Spinal cord (tissue), 10 donors: ENCODE measurements around the gene WNT5A. TPM values are rescaled to one million over a fixed set of nuclear protein-coding genes. Genes with fewer than 3 reads are reported as not detected.

Source experiments
- DNase-seq, 6 donors: peaks; one replicate each; pipeline versions ENCODE4 v3.0.0 to v3.0.0-alpha.2; 2013 to 2015; ENCODE audit warnings: low spot score in 6 of 6, low read depth in 4 of 6
- H3K27ac ChIP-seq: one replicate; pipeline ENCODE4 v1.5.1; 2013; ENCODE audit warnings: low read depth, low read length, control low read depth
- H3K27me3 ChIP-seq: one replicate; pipeline ENCODE4 v1.6.1; 2013; ENCODE audit warnings: low read length; ENCODE audit not compliant: control insufficient read depth, insufficient read depth
- H3K36me3 ChIP-seq: one replicate; pipeline ENCODE4 v1.6.1; 2013; ENCODE audit warnings: low read length; ENCODE audit not compliant: control insufficient read depth, insufficient read depth
- H3K4me1 ChIP-seq: one replicate; pipeline ENCODE4 v1.6.1; 2013; ENCODE audit warnings: low read length; ENCODE audit not compliant: control insufficient read depth, insufficient read depth
- H3K4me3 ChIP-seq: one replicate; pipeline ENCODE4 v1.5.1; 2013; ENCODE audit warnings: low read depth, low read length, control low read depth
- H3K9me3 ChIP-seq: one replicate; pipeline ENCODE4 v1.6.1; 2013; ENCODE audit warnings: low read length; ENCODE audit not compliant: control insufficient read depth, insufficient read depth
- WGBS: methylation state at CpG from one replicate; pipeline ENCODE4 v1.1.5; 2013; ENCODE audit warnings: missing lambda C conversion rate; ENCODE audit not compliant: insufficient coverage; 5-methylcytosine and 5-hydroxymethylcytosine counted together
- polyA plus RNA-seq, 2 donors: library from polyadenylated mRNA; unstranded; fragments of 120-200 nt; gene quantifications; one replicate each; pipeline ENCODE4 v1.2.1, GENCODE V29; 2013; ENCODE audit not compliant: insufficient read length in 2 of 2
- total RNA-seq, 2 donors: library from RNA; depleted of rRNA in 1 of 2; stranded (reverse); fragments of 120-200 nt in 1 of 2; fragments of >200 nt in 1 of 2; gene quantifications; one replicate each; pipeline versions ENCODE4 v1.2.3 to v1.2.4, GENCODE V29; 2013 to 2014
- donor health status: healthy.

The WNT5A gene
- total and polyA plus RNA-seq, 4 donors = 12.9 to 25.0 (median 18.1) TPM

GRCh38 chr3:55473788-55474187, 13.3 kb downstream of the WNT5A start:
- WGBS = 94% methylated on average over 5 of the region's 6 CpGs
- DNase-seq = no peak

DNA sequence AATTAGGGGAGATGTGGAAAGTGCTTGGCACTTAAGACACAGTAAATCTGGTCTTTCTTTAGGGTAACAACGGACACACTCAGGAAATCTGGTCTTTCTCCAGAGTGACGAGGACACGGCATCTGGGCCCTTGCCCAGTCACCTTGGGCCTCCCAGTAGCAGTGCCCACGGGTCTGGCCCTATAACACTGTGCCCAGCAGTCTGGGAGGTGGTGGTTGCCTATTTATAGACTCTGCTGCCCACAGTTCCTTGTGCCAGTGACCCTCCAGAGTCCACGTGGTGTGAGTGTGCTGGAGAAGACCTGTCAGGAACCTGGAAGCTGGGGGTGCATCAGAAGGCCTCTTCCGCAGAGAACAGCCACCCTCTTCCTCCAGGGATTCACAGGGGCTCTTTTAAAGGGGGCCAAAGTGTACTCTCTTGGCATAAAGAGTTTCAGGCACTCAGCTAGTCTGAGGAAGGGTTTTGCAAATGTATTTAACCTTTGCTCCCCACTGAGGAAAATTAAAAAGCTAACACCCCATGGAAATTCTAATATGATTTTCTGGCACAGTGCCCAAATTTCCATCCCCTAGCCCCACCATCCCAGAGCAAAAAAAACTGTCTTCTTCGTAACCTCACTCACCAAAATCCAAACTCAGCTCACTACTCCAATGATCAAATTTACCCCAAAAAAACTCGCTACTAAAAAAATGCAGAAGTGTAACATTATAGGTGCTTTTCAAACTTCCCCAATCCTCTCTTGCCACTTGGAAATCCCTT, 15.4 kb downstream of the WNT5A start:
- Histone ChIP-seq H3K36me3 (peaks cover 15% of the 10 kb centered on the region), H3K27ac (no peak overlapping the region)
- WGBS = 53% methylated on average over 6 of the region's 8 CpGs

More at GRCh38 chr3:55473788-55474187, 13.3 kb downstream of the WNT5A start:
- Histone ChIP-seq H3K27me3 (no peaks in the 10 kb centered on the region), H3K4me3 (no peak overlapping the region), H3K9me3 (no peaks in the 10 kb centered on the region), H3K4me1 (peaks cover 19% of the 10 kb centered on the region), H3K27ac (peak overlapping the region; percentile 1), H3K36me3 (peaks cover 15% of the 10 kb centered on the region)

DNA sequence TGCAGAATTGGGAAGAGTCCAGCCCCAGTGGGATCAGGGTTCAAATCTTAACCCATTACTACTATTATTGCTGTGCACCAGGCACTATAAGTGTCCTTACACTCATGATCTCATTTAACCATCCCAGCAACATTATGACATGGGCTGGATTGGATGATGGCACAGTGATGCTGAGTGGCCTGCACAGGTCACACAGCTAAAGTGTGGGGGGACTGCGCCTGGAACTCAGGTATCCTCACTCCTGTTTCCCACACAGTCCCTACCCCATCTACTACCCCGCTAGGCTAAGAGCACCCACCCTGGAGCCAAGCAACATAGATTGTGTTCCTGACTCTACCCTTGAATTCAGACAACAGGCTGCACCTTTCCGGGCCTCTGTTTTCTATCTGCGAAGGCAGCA, 16.0 kb downstream of the WNT5A start:
- no peak for DNase-seq
- WGBS = 80% methylated on average over 1 of the region's 4 CpGs
- Histone ChIP-seq H3K4me1 (peaks cover 19% of the 10 kb centered on the region), H3K4me3 (no peak overlapping the region), H3K27ac (no peak overlapping the region), H3K36me3 (peaks cover 15% of the 10 kb centered on the region), H3K9me3 (no peaks in the 10 kb centered on the region), H3K27me3 (no peaks in the 10 kb centered on the region)

More for the DNA sequence above, 15.4 kb downstream of the WNT5A start:
- Histone ChIP-seq H3K27me3 (no peaks in the 10 kb centered on the region), H3K9me3 (no peaks in the 10 kb centered on the region), H3K4me3 (no peak overlapping the region), H3K4me1 (peaks cover 19% of the 10 kb centered on the region)
- DNase-seq = no peak

DNA sequence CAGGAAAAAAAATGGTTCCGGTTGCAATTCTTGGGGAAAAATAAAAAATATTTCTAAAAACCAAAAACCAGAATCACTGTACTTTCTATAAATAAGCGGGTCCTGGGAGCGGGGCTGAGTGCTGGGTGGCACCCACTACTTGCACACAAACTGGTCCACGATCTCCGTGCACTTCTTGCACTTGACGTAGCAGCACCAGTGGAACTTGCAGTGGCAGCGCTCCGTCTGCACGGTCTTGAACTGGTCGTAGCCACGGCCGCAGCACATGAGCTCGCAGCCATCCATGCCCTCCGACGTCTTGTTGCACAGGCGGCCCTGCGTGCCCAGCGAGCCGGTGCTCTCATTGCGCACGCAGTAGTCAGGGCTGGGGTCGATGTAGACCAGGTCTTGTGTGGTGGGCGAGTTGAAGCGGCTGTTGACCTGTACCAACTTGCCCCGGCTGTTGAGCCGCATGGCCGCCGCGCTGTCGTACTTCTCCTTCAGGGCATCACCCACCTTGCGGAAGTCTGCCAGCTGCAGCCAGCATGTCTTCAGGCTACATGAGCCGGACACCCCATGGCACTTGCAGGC, 17.1 kb downstream of the WNT5A start:
- H3K4me3 ChIP-seq = no peak overlapping the region
- no peak overlapping the region for H3K27ac ChIP-seq
- no peaks in the 10 kb centered on the region for H3K27me3 ChIP-seq
- H3K9me3 ChIP-seq = no peaks in the 10 kb centered on the region
- H3K4me1 ChIP-seq = peaks cover 16% of the 10 kb centered on the region
- H3K36me3 ChIP-seq = peaks cover 15% of the 10 kb centered on the region
- 95% methylated on average over 31 of the region's 32 CpGs for WGBS
- DNase-seq = no peak

- Histone ChIP-seq H3K9me3 (no peaks in the 10 kb centered on the region), H3K27me3 (no peaks in the 10 kb centered on the region), H3K27ac (no peak overlapping the region), H3K4me1 (peaks cover 6% of the 10 kb centered on the region), H3K4me3 (no peak overlapping the region), H3K36me3 (peaks cover 6% of the 10 kb centered on the region)
- DNase-seq = no peak
- WGBS = 67% methylated on average over 2 of the region's 5 CpGs
Measured at GRCh38 chr3:55468251-55468650, 18.9 kb downstream of the WNT5A start.

DNA sequence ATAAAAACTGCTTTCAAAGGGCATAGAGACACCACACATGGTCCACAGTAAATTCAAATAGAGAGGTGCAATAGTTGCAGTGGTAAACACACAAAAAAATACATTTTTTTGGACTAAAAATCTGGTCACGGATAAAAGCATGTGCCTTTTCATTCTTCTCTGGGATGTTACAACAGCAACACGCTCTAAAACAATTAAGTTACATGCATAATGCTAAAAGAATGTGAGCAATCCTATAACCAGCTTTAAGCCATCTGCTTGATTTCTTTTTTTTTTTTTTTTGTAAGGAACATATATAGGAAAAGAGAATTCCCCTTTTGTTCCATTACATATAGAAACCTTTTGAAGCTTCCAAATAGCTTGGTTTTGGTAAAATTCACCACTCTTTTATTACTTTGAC, 20.0 kb downstream of the WNT5A start:
- no peak overlapping the region for H3K4me3 ChIP-seq
- WGBS = no CpG with 5 or more reads among the region's 2 CpGs
- H3K36me3 ChIP-seq = peaks cover 6% of the 10 kb centered on the region
- no peaks in the 10 kb centered on the region for H3K27me3 ChIP-seq
- no peaks in the 10 kb centered on the region for H3K9me3 ChIP-seq
- no peak for DNase-seq
- no peak overlapping the region for H3K27ac ChIP-seq
- peaks cover 6% of the 10 kb centered on the region for H3K4me1 ChIP-seq

GRCh38 chr3:55466526-55466925, 20.6 kb downstream of the WNT5A start:
- Histone ChIP-seq H3K36me3 (peaks cover 6% of the 10 kb centered on the region), H3K27ac (no peak overlapping the region), H3K4me1 (peaks cover 3% of the 10 kb centered on the region), H3K27me3 (no peaks in the 10 kb centered on the region), H3K9me3 (no peaks in the 10 kb centered on the region), H3K4me3 (no peak overlapping the region)
- DNase-seq = no peak
- WGBS = no CpG with 5 or more reads among the region's 3 CpGs

DNA sequence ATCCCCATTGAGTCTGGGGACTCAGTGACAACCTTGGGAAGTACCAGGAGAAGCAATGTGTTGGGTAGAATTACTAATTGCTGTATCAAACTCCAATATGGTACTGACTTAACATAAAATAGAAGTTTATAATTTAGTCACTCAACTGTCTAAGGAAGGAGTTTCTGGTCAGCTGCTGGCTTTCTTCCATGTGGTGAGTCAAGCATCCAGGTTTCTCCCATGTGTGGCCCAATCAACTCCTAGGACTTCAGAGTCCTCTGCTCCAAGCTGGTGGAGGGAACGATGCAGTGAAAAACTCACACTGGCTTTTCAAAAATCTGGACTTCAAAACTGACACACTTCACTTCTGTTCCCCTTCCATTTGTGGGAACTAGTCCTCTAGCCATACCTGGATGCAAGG, 25.2 kb downstream of the WNT5A start:
- H3K4me3 ChIP-seq = no peak overlapping the region
- WGBS = no CpG with 5 or more reads among the region's 1 CpG
- no peaks in the 10 kb centered on the region for H3K9me3 ChIP-seq
- H3K27ac ChIP-seq = no peak overlapping the region
- H3K4me1 ChIP-seq = no peaks in the 10 kb centered on the region
- H3K36me3 ChIP-seq = no peaks in the 10 kb centered on the region
- no peaks in the 10 kb centered on the region for H3K27me3 ChIP-seq
- DNase-seq = no peak

GRCh38 chr3:55459838-55460237, 27.3 kb downstream of the WNT5A start:
- H3K4me3 ChIP-seq = no peak overlapping the region
- no peaks in the 10 kb centered on the region for H3K36me3 ChIP-seq
- peaks cover 8% of the 10 kb centered on the region for H3K4me1 ChIP-seq
- H3K27me3 ChIP-seq = no peaks in the 10 kb centered on the region
- no peak for DNase-seq
- no peaks in the 10 kb centered on the region for H3K9me3 ChIP-seq
- H3K27ac ChIP-seq = no peak overlapping the region

DNA sequence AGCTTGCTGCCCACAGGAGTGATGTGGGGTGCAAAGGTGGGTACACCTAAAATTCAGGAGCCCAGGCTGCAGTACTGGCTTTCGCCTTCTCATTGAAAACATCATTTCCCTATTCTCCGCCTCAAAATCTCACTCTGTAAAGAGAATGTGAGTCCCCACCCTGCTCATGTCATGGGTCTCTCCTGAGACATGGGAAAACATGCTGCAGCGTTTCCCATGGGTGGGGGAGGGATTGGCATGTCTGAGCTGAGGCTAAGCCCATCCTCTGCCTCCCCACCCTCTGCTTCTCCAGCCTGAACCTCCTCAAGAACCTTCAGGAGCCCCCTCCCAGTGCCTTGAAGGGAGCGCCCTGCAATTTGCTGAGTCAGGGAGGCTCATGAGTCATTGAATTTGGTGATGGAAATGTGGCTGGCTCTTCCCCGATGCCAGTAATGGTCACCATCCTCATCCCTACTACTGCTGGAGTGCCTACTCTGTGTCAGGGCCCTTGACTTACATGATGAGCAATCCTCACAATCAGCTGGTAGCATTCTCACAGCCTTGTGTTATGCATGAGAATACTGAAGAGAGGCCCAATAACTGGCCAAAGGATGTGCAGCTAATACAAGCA, 28.8 kb downstream of the WNT5A start:
- Histone ChIP-seq H3K27ac (no peak overlapping the region), H3K36me3 (no peaks in the 10 kb centered on the region), H3K9me3 (no peaks in the 10 kb centered on the region), H3K4me1 (peaks cover 8% of the 10 kb centered on the region), H3K27me3 (no peaks in the 10 kb centered on the region), H3K4me3 (no peak overlapping the region)
- 78% methylated on average over 4 of the region's 5 CpGs for WGBS
- DNase-seq = no peak
